Brain microvascular endothelial cell (primary cell): Measurements from ENCODE around the gene RALGAPA2.

Source experiments
- DNase-seq: peaks from one replicate; pipeline ENCODE4 v3.0.0-alpha.2; 2020
- H3K27ac ChIP-seq: fragments of 250-450 bp; sonication (Bioruptor Pico); 2 replicates; pipeline ENCODE4 v1.5.1; 2020; ENCODE audit warnings: mild to moderate bottlenecking, moderate library complexity
- H3K27me3 ChIP-seq: fragments of 250-450 bp; sonication (Bioruptor Pico); replicated peaks from 2 replicates; pipeline ENCODE4 v1.5.1; 2020; ENCODE audit warnings: mild to moderate bottlenecking
- H3K36me3 ChIP-seq: fragments of 250-450 bp; sonication (Bioruptor Pico); replicated peaks from 2 replicates; pipeline ENCODE4 v1.5.1; 2020; ENCODE audit warnings: mild to moderate bottlenecking
- H3K4me3 ChIP-seq: 2 replicates; pipeline ENCODE4 v1.5.1; 2011; ENCODE audit warnings: low read depth, mild to moderate bottlenecking, control low read depth, low read length, moderate library complexity
- CTCF ChIP-seq: IDR thresholded peaks from 2 replicates; pipeline ENCODE4 v1.5.1; 2011; ENCODE audit warnings: low read depth, mild to moderate bottlenecking, moderate library complexity, low read length, control low read depth, inconsistent platforms; ENCODE audit errors: missing control alignments
- in situ Hi-C: cut with HindIII; loops from 2 replicates; pipeline ENCODE4 v1.10.0; 2017; ENCODE audit warnings: low sequenced_read_pairs, low pct_ligation_motif_present

The RALGAPA2 gene

DNA sequence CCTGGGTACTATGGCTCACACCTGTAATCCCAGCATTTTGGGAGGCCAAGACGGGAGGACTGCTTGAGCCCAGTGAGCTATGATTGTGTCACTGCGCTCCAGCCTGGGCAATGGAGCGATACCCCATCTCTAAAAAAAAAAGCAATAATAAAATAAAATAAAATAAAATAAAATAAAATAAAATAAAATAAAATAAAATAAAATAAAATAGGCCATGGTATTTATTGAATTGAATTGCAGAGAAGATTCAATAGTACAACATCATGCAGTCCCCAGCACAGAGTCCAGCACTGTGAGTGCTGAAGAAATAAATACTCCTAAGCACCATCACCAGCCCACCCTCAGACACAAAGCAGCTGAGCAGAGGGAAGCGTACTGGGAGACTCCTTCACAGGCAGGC lies 144.7 kb downstream of the RALGAPA2 start:
- Histone ChIP-seq H3K27me3 (no peaks in the 10 kb centered on the region), H3K4me3 (no peak overlapping the region), H3K36me3 (no peaks in the 10 kb centered on the region), H3K27ac (no peak overlapping the region)
- DNase-seq = no peak
- in situ Hi-C loops = no loop called here
- TF ChIP-seq CTCF = no peak

DNA sequence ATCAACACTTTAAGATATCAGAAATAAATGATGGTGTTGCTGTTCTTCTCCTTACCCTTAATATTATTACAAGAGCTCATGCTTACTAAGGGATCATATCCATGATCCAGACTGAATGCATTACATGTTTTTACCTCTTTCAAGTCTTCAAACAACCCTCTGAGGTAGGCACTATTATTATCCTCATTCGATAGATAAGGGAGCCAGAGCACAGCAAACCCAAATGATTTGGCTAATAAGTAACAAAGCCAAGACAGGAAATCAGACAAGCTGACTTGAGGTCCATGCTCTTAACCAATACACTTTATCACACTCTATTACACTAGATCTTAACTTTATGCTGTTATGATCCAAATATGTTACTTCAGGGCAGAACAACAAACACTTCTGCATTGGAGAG lies 145.9 kb downstream of the RALGAPA2 start:
- Histone ChIP-seq H3K27ac (no peak overlapping the region), H3K36me3 (no peaks in the 10 kb centered on the region), H3K4me3 (no peak overlapping the region), H3K27me3 (no peaks in the 10 kb centered on the region)
- in situ Hi-C loops = no loop called here
- TF ChIP-seq CTCF = no peak
- no peak for DNase-seq

GRCh38 chr20:20564279-20564678 lies 148.2 kb downstream of the RALGAPA2 start:
- H3K36me3 ChIP-seq = no peaks in the 10 kb centered on the region
- H3K27ac ChIP-seq = no peak overlapping the region
- H3K4me3 ChIP-seq = no peak overlapping the region
- no peak for TF ChIP-seq CTCF
- no peak for DNase-seq
- in situ Hi-C loops = no loop called here
- H3K27me3 ChIP-seq = no peaks in the 10 kb centered on the region

DNA sequence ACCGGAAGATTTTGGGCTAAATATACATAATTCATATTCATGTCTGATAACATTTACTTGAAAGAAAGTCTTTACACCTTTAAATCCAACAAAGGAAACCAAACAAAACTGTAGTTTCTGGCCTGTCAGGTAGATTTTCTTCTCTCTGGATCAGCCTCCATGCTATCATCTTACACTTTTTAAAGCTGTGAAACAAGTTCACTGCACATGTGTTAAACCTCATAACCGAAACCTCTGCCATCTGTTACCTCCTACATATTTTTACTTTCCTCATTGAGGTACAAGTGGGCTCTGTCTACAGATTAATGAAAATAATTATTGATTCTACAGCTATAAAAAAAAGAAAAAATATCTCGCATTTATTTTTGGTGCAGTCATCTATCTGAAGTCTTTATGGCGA lies 149.9 kb downstream of the RALGAPA2 start:
- no peak overlapping the region for H3K27ac ChIP-seq
- no peak overlapping the region for H3K4me3 ChIP-seq
- no peak for TF ChIP-seq CTCF
- DNase-seq = no peak
- in situ Hi-C loops = no loop called here
- no peaks in the 10 kb centered on the region for H3K36me3 ChIP-seq
- no peaks in the 10 kb centered on the region for H3K27me3 ChIP-seq

GRCh38 chr20:20561841-20562240 lies 150.6 kb downstream of the RALGAPA2 start:
- H3K27me3 ChIP-seq = no peaks in the 10 kb centered on the region
- H3K36me3 ChIP-seq = no peaks in the 10 kb centered on the region
- no peak overlapping the region for H3K4me3 ChIP-seq
- no peak for TF ChIP-seq CTCF
- no peak overlapping the region for H3K27ac ChIP-seq
- DNase-seq = no peak
- in situ Hi-C loops = no loop called here

DNA sequence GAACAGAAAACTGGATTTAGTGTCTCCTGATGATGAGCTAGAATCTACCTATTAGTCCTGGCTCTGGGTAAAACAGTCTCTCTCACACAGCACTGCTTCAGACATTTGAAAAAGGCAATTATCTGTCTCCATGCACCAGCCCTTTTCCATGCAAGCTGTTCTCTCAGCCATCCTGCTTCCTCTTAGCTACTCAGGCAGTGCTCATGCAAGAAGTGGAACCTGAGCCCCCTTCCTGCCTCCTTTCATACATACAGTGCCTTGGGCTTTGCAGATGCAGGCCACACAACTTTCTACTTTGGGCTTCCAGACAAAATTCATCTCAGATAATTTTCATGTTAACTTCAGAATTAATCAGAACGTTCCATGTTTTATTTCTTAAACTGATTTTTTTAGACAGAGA lies 151.3 kb downstream of the RALGAPA2 start:
- no peaks in the 10 kb centered on the region for H3K36me3 ChIP-seq
- no peak for TF ChIP-seq CTCF
- H3K27ac ChIP-seq = no peak overlapping the region

More for the DNA sequence above, 151.3 kb downstream of the RALGAPA2 start:
- DNase-seq = no peak
- Histone ChIP-seq H3K27me3 (no peaks in the 10 kb centered on the region), H3K4me3 (no peak overlapping the region)
- in situ Hi-C loops = no loop called here
